K562 (cell line): Measurements from ENCODE around the gene RNF128. TPM values are rescaled to one million over a fixed set of nuclear protein-coding genes. Genes with fewer than 3 reads are reported as not detected.
A peak's percentile ranks its signal among the peaks of the same experiment; 100 is the strongest.
"Not testable (repeated sequence)": the region's sequence is repeated elsewhere in the genome, so short reads cannot be mapped to it uniquely, and the experiment has no call there.

Experiments used
- ATAC-seq: fragments of 200-7000 bp; cut with Tn5 transposase; 3 replicates; pipeline ENCODE4 v1.9.1; 2020; ENCODE audit warnings: moderate library complexity
- BruUV-seq: library from RNA; stranded (reverse); fragments of 400-500 nt; replicated peaks from 2 replicates; lab custom pipeline; 2021; lab: Mats Ljungman, UMichigan
- CTCF ChIA-PET: fragments of 300-600 bp; formaldehyde crosslinking; extraction: SDS; loops from one replicate; lab custom pipeline; 2021; ENCODE audit warnings: low intra/inter-chr PET ratio; lab: Yijun Ruan, JAX
- POLR2A ChIA-PET: fragments of 300-600, 350-650 bp; sonication (Branson Sonifier 250); formaldehyde crosslinking; extraction: SDS; loops from one replicate; lab custom pipeline; 2021; ENCODE audit warnings: antibody characterized with exemption, inconsistent platforms; lab: Yijun Ruan, JAX
- DNase-seq, 4 experiments: peaks; one replicate each; pipeline versions ENCODE4 v3.0.0 to v3.0.0-alpha.2; 2011 to 2018; ENCODE audit warnings: low spot score in 3 of 4, mixed read lengths in 3 of 4; ENCODE audit errors: extremely low read depth in 1 of 4
- FAIRE-seq: peaks from 2 replicates; lab custom pipeline; 2011; peaks lifted over from hg19 to GRCh38; lab: Jason Lieb, UNC
- H2AFZ ChIP-seq: 2 replicates; pipeline ENCODE4 v1.6.0; 2011; ENCODE audit warnings: low read depth, low read length, control low read depth, inconsistent platforms
- H3K27ac ChIP-seq: fragments of 200-600 bp; 3 replicates; pipeline ENCODE4 v1.8.0; 2011; ENCODE audit warnings: low read depth, mild to moderate bottlenecking, control low read depth, inconsistent platforms, low read length, moderate library complexity, mixed read lengths; ENCODE audit errors: extremely low read depth
- H3K27me3 ChIP-seq, 2 experiments: fragments of 300-600 bp in 1 of 2; 2 replicates in 1 of 2; 3 replicates in 1 of 2; pipeline versions ENCODE4 v1.6.0 to v1.8.0; 2011; ENCODE audit warnings: inconsistent platforms in 2 of 2, low read length in 2 of 2, mild to moderate bottlenecking in 1 of 2, mixed read lengths in 1 of 2, moderate library complexity in 1 of 2; ENCODE audit not compliant: control insufficient read depth in 2 of 2, insufficient read depth in 2 of 2
- H3K36me3 ChIP-seq: fragments of 300-600 bp; 3 replicates; pipeline ENCODE4 v1.8.0; 2011; ENCODE audit warnings: mild to moderate bottlenecking, low read length, inconsistent platforms; ENCODE audit not compliant: control insufficient read depth, insufficient read depth
- H3K4me1 ChIP-seq, 2 experiments: fragments of 200-600 bp in 1 of 2; replicated peaks in 1 of 2; 2 replicates in 1 of 2; 3 replicates in 1 of 2; pipeline versions ENCODE4 v1.5.1 to v1.8.0; 2011; ENCODE audit warnings: inconsistent platforms in 2 of 2, low read length in 2 of 2, mild to moderate bottlenecking in 1 of 2, mixed read lengths in 1 of 2, moderate library complexity in 1 of 2; ENCODE audit not compliant: control insufficient read depth in 2 of 2, insufficient read depth in 2 of 2
- H3K4me2 ChIP-seq: 2 replicates; pipeline ENCODE4 v1.6.1; 2011; ENCODE audit warnings: low read length, control low read depth, inconsistent platforms, mixed read lengths; ENCODE audit not compliant: insufficient read depth
- H3K4me3 ChIP-seq: fragments of 200-600 bp; sonication (generic), shearing (Covaris generic); 2 replicates; pipeline ENCODE4 v1.5.1; 2016; ENCODE audit warnings: control low read depth, inconsistent platforms
- H3K79me2 ChIP-seq: fragments of 200-600 bp; 3 replicates; pipeline ENCODE4 v1.8.0; 2011; ENCODE audit warnings: low read length, inconsistent platforms; ENCODE audit not compliant: control insufficient read depth, insufficient read depth
- H3K9ac ChIP-seq, 2 experiments: 2 replicates each; pipeline versions ENCODE4 v1.6.0 to v1.6.1; 2011; ENCODE audit warnings: low read depth in 2 of 2, low read length in 2 of 2, control low read depth in 1 of 2, inconsistent platforms in 1 of 2, mild to moderate bottlenecking in 1 of 2, mixed read lengths in 1 of 2; ENCODE audit not compliant: insufficient read depth in 1 of 2
- H3K9me1 ChIP-seq: one replicate; pipeline ENCODE4 v1.6.0; 2011; ENCODE audit warnings: inconsistent platforms, mild to moderate bottlenecking, low read length, moderate library complexity; ENCODE audit not compliant: control insufficient read depth, insufficient read depth
- H3K9me3 ChIP-seq: replicated peaks from 2 replicates; pipeline ENCODE4 v1.5.1; 2011; ENCODE audit warnings: low read depth, low read length, inconsistent platforms; ENCODE audit not compliant: control insufficient read depth, insufficient read depth
- H4K20me1 ChIP-seq: replicated peaks from 2 replicates; pipeline ENCODE4 v1.6.1; 2011; ENCODE audit warnings: low read length, inconsistent platforms, mixed read lengths; ENCODE audit not compliant: control insufficient read depth, insufficient read depth
- NFIC ChIP-seq: fragments of 450-650 bp; IDR thresholded peaks from 2 replicates; pipeline ENCODE4 v1.6.1; 2017; ENCODE audit warnings: mild to moderate bottlenecking, inconsistent platforms
- WGBS: fragments of 100-300 bp; shearing (Covaris generic); methylation state at CpG from one replicate; pipeline ENCODE4 v1.1.6; 2016; ENCODE audit warnings: low coverage, mixed read lengths; ENCODE audit not compliant: insufficient coverage; ENCODE audit errors: missing lambda C conversion rate; 5-methylcytosine and 5-hydroxymethylcytosine counted together
- in situ Hi-C: fragments of 300-500 bp; cut with MboI; formaldehyde crosslinking; loops from 4 replicates; pipeline ENCODE4 v1.15.0; 2018; ENCODE audit warnings: inconsistent platforms, mixed read lengths
- intact Hi-C: fragments of 100-400 bp; cut with micrococcal nuclease; formaldehyde crosslinking; loops from 2 replicates; pipeline ENCODE4 v1.14.2; 2022
- polyA plus RNA-seq, 8 experiments: library from polyadenylated mRNA; depleted of rRNA in 4 of 8; stranded (reverse) in 5 of 8; unstranded in 3 of 8; fragments of >200 nt; fragmentation: Nextera tagmentation in 2 of 8; fragmentation: Illumina TruSeq in 1 of 8; extraction: Ambion mirVana in 2 of 8; extraction: Trizol in 1 of 8; gene quantifications; 2 replicates each; pipeline versions ENCODE4 v1.2.1 to v1.2.3, GENCODE V29; 2011 to 2014; ENCODE audit warnings: inconsistent platforms in 1 of 8, missing spikeins in 1 of 8
- total RNA-seq, 7 experiments: library from RNA; depleted of rRNA in 6 of 7; stranded (reverse); fragments of >200 nt in 6 of 7; fragmentation: Illumina TruSeq in 2 of 7; extraction: Trizol in 2 of 7; gene quantifications; 2 replicates each; pipeline versions ENCODE4 v1.2.1 to v1.2.3, GENCODE V29; 2011 to 2021; ENCODE audit warnings: low replicate concordance in 1 of 7

Gene RNF128
- total and polyA plus RNA-seq, 9 of the 15 experiments (the other 6 are each of a cell fraction or from before 2014, with no cell fraction given) = 0.07 TPM; not detected in 8

- H3K27ac ChIP-seq, BruUV-seq, H3K4me3 ChIP-seq, DNase-seq, H3K27me3 ChIP-seq, ATAC-seq, CTCF ChIA-PET, POLR2A ChIA-PET, H3K79me2 ChIP-seq, intact Hi-C loops, H4K20me1 ChIP-seq, in situ Hi-C loops, FAIRE-seq, H3K9me3 ChIP-seq, H3K4me2 ChIP-seq, H3K36me3 ChIP-seq, H3K4me1 ChIP-seq, H3K9me1 ChIP-seq, H3K9ac ChIP-seq, H2AFZ ChIP-seq: not testable (repeated sequence)
- WGBS = 0% methylated on average over 3 of the region's 5 CpGs
These were observed 86.4 kb downstream of the RNF128 start for GRCh38 chrX:106812930-106813329.

DNA sequence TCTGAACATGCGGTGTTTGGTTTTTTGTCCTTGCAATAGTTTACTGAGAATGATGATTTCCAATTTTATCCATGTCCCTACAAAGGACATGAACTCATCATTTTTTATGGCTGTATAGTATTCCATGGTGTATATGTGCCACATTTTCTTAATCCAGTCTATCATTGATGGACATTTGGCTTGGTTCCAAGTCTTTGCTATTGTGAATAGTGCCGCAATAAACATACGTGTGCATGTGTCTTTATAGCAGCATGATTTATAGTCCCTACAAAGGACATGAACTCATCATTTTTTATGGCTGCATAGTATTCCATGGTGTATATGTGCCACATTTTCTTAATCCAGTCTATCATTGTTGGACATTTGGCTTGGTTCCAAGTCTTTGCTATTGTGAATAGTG is 87.6 kb downstream of the RNF128 start:
- H2AFZ ChIP-seq, POLR2A ChIA-PET, H3K9me3 ChIP-seq, CTCF ChIA-PET, H3K4me3 ChIP-seq, H3K9me1 ChIP-seq, H3K36me3 ChIP-seq, H3K79me2 ChIP-seq, DNase-seq, H3K27me3 ChIP-seq, H3K27ac ChIP-seq, H3K4me1 ChIP-seq, H3K9ac ChIP-seq, intact Hi-C loops, in situ Hi-C loops, BruUV-seq, FAIRE-seq, H3K4me2 ChIP-seq, ATAC-seq, H4K20me1 ChIP-seq: not testable (repeated sequence)
- TF ChIP-seq NFIC = peak; percentile 53
- WGBS = 11% methylated on average over 2 of the region's 3 CpGs

Other genes with a start within 250 kb of the RNF128 start
- gene RADX, start 114.7 kb upstream of the RNF128 start, total RNA-seq (2014; rRNA removed) = 0.04 TPM in 1 of 2 replicates, not detected in the other
- gene RADX, start 114.7 kb upstream of the RNF128 start, total RNA-seq (2014; rRNA removed; fragmentation: Illumina TruSeq; extraction: Trizol) = 0.07 and 0.16 TPM in 2 replicates
- gene RADX, start 114.7 kb upstream of the RNF128 start, total RNA-seq (2015; rRNA removed; fragmentation: Illumina TruSeq; extraction: Trizol) = 0.26 and 0.40 TPM in 2 replicates
- gene RADX, start 114.7 kb upstream of the RNF128 start, total RNA-seq (2021) = 0.09 and 0.13 TPM in 2 replicates
- gene RADX, start 114.7 kb upstream of the RNF128 start, polyA plus RNA-seq (2011; rRNA removed) = 0.14 TPM in 1 of 2 replicates, not detected in the other
- gene RADX, start 114.7 kb upstream of the RNF128 start, polyA plus RNA-seq (2014; fragmentation: Illumina TruSeq; extraction: Trizol) = 0.09 and 0.15 TPM in 2 replicates
- gene RADX, start 114.7 kb upstream of the RNF128 start, polyA plus RNA-seq (2014; fragmentation: Nextera tagmentation; extraction: Ambion mirVana) = under 1 TPM; 0.03 to 0.14 TPM
- 0.11 and 0.19 TPM in 2 replicates for gene RADX, start 114.7 kb upstream of the RNF128 start, polyA plus RNA-seq (2014; rRNA removed)
- 0.08 TPM in 1 of 2 replicates, not detected in the other for gene TBC1D8B, start 76.0 kb downstream of the RNF128 start, total RNA-seq (2014; rRNA removed)
- gene TBC1D8B, start 76.0 kb downstream of the RNF128 start, total RNA-seq (2014; rRNA removed; fragmentation: Illumina TruSeq; extraction: Trizol) = 0.10 and 0.18 TPM in 2 replicates
- 0.07 and 0.11 TPM in 2 replicates for gene TBC1D8B, start 76.0 kb downstream of the RNF128 start, total RNA-seq (2015; rRNA removed; fragmentation: Illumina TruSeq; extraction: Trizol)
- 0.07 and 0.16 TPM in 2 replicates for gene TBC1D8B, start 76.0 kb downstream of the RNF128 start, total RNA-seq (2021)
- gene TBC1D8B, start 76.0 kb downstream of the RNF128 start, polyA plus RNA-seq (2011; rRNA removed) = 0.13 TPM in 1 of 2 replicates, not detected in the other
- 0.19 and 0.36 TPM in 2 replicates for gene TBC1D8B, start 76.0 kb downstream of the RNF128 start, polyA plus RNA-seq (2014; fragmentation: Illumina TruSeq; extraction: Trizol)
- gene TBC1D8B, start 76.0 kb downstream of the RNF128 start, polyA plus RNA-seq (2014; fragmentation: Nextera tagmentation; extraction: Ambion mirVana) = under 1 TPM; 0.04 to 0.08 TPM
- 0.12 and 0.30 TPM in 2 replicates for gene TBC1D8B, start 76.0 kb downstream of the RNF128 start, polyA plus RNA-seq (2014; rRNA removed)
- not detected in 2 replicates for gene RIPPLY1, start 176.6 kb downstream of the RNF128 start, total RNA-seq (2014; rRNA removed)
- not detected in 2 replicates for gene RIPPLY1, start 176.6 kb downstream of the RNF128 start, total RNA-seq (2014; rRNA removed; fragmentation: Illumina TruSeq; extraction: Trizol)
- gene RIPPLY1, start 176.6 kb downstream of the RNF128 start, total RNA-seq (2015; rRNA removed; fragmentation: Illumina TruSeq; extraction: Trizol) = not detected in 2 replicates
- not detected in 2 replicates for gene RIPPLY1, start 176.6 kb downstream of the RNF128 start, total RNA-seq (2021)
- gene RIPPLY1, start 176.6 kb downstream of the RNF128 start, polyA plus RNA-seq (2011; rRNA removed) = not detected in 2 replicates
- not detected in 2 replicates for gene RIPPLY1, start 176.6 kb downstream of the RNF128 start, polyA plus RNA-seq (2014; fragmentation: Illumina TruSeq; extraction: Trizol)
- not detected for gene RIPPLY1, start 176.6 kb downstream of the RNF128 start, polyA plus RNA-seq (2014; fragmentation: Nextera tagmentation; extraction: Ambion mirVana)
- not detected in 2 replicates for gene RIPPLY1, start 176.6 kb downstream of the RNF128 start, polyA plus RNA-seq (2014; rRNA removed)
- not detected in 2 replicates for gene CLDN2, start 193.7 kb downstream of the RNF128 start, total RNA-seq (2014; rRNA removed)
- not detected in 2 replicates for gene CLDN2, start 193.7 kb downstream of the RNF128 start, total RNA-seq (2014; rRNA removed; fragmentation: Illumina TruSeq; extraction: Trizol)
- gene CLDN2, start 193.7 kb downstream of the RNF128 start, total RNA-seq (2015; rRNA removed; fragmentation: Illumina TruSeq; extraction: Trizol) = not detected in 2 replicates
- not detected in 2 replicates for gene CLDN2, start 193.7 kb downstream of the RNF128 start, total RNA-seq (2021)
- not detected in 2 replicates for gene CLDN2, start 193.7 kb downstream of the RNF128 start, polyA plus RNA-seq (2011; rRNA removed)
- not detected in 2 replicates for gene CLDN2, start 193.7 kb downstream of the RNF128 start, polyA plus RNA-seq (2014; fragmentation: Illumina TruSeq; extraction: Trizol)
- gene CLDN2, start 193.7 kb downstream of the RNF128 start, polyA plus RNA-seq (2014; fragmentation: Nextera tagmentation; extraction: Ambion mirVana) = not detected
- gene CLDN2, start 193.7 kb downstream of the RNF128 start, polyA plus RNA-seq (2014; rRNA removed) = not detected in 2 replicates